GM18526 (cell line): ENCODE data around the gene GMPPA.

Source experiments
- POLR2A ChIP-seq: IDR thresholded peaks from 3 replicates; pipeline ENCODE4 v1.6.1; 2011; ENCODE audit not compliant: insufficient read length; ENCODE audit errors: extremely low read depth

The GMPPA gene

DNA sequence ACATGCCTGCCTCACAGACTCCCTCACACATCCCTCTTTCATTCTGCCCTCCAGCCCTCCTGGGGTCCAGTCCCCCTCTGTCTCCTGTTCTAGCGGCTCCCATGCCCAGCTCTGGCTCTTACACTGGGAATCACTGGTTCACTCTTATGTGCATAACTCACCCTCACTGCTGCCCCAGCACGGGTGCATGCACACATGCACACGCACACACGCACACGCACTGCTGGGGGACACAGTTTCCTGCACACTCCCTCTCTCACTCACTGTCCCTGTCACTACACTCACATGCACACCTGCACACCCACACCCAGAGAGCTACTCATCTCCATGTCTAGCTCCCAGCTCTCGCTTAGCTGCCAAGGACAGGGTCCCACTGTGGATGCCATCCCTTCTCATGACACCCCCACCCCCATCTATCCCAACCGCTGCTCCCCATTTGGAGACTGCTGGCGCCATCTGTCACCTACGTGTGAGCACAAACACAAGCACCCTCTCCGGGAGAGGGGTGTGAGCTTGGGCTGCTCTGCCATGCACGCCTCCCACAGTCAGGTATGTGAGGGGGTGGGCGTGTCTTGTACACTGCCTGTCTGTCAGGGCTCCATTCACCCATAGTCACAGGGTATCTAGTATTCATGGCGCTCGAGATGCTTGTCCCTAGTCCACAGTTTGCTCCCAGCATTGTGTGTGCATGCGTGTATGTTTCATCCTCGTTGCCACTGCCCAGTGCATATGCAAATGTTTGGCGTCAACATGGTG lies 17.4 kb downstream of the GMPPA start:
- TF ChIP-seq POLR2A, result no peak

- TF ChIP-seq POLR2A, result no peak
Observed at GRCh38 chr2:219516888-219517287, 18.2 kb downstream of the GMPPA start.

GRCh38 chr2:219517954-219518778 lies 19.5 kb downstream of the GMPPA start:
- TF ChIP-seq POLR2A, result no peak

DNA sequence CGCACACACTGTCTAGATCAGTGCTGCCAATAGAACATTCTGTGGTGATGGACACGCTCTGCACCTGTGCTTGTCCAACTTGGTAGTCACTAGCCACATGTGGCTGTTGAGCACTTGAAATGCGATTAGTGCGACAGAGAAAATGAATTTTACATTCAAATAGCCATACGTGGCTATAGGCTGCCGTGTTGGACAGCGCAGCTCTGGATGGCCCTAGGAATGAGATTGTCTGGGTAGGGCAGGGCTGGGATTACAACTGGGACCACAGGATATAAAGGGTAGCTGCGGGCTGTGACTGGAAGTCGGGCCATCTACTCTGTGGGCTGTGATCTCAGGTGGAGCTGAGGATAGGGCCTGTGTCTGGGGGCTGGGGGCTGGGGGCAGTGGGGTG lies 20.8 kb downstream of the GMPPA start:
- TF ChIP-seq POLR2A, result no peak

DNA sequence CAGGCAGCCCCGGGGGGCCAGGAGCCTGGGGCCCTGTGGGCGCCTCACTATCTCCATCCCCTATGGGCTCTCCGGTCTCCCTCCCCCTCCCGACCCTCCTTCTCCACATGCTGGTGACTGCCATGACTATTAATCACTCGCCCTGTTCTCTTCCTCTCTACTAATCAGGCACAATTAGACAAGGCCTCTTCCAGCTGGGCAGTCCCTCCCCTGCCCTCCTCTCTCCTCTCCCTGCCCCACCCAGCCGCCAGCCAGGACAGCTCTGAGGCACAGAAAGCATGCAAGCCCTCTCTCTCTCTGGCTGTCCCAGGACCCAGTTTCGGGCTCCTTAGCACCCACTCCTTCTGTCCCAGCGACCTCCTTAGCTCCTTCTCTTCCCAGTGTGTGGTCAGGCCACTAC lies 21.4 kb downstream of the GMPPA start:
- no peak for TF ChIP-seq POLR2A

DNA sequence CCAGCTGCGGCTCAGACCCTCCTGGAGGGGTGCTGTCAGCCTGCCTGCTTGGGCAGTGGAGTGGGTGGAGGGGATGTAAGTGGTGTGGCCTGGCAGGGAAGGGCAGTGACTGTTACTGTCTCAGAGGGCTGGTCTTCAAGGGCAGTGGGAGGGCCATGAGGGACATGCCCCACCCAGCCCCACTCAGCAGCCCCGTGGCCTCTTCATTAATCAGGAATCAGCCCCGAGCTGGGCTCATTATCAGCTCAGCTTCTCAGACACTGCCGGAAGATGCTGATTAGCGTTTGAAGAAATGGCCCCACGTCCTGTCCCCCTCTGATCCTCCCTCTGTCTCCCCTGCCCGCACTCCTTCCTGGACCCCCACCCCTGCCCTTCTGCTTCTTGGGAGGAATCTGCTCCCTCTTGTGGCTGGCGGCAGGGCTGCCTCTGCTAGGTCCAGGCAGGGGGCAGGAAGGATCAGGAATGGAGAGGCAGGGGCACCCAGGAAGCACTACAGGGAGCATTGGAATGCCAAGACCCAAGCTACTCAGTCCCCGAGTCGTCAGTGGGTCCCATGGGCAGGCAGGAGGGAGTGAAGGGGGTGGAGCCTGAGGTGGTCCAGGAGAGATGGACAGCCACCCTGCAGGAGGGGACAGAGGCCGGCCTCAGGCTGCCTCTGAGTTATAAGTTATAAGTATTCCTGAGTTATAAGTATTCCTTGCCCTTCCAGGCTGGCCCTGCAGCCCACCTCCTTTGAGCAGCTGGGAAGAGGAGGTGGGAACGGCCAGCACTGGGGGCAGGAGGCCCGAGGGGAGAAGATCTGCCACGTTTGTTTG lies 22.6 kb downstream of the GMPPA start:
- no peak for TF ChIP-seq POLR2A

DNA sequence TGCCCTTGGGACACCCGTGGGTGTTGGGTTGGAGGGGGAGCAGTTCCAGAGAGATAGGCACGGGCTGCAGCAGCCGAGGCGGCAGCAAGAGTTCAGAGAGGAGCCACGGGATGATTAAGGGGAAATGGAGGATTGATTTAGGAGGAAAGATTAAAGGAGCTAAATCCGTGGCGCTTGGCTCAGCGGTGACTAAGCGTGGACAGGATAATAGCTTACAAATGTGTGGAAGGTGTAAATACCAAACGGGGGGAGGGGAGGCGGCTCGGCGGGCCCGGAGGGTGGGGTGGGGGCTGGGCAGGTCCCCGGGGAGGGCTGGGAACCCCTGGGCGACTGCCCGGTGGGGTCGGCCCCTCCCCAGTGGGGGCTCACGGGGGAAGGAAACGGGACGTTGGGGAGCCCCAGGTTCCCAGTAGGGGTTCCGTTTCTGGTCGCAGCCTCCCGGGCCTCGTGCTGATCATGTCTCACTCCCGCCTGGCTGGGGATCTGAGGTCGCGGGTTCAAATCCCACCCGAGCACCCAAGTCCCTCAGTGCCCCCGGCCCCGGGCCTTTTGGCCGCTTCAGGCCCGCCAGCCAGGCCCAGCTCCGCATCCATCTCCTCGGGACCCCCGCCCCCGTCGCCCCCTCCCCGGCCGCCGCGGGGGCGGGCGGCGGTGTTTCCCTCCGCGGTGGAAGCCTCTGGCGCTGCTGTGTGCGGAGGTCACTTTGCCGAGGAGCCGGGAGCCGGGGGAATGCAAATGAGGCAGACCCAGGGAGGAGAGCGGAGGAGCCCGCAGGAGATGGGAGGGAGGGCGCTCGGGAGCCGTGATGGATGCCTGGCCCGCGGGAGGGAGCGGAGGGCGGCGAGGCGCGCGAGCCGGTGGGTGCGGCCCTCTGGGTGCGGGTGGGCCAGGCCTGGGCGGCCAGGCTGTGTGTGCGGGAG lies 23.7 kb downstream of the GMPPA start:
- no peak for TF ChIP-seq POLR2A

DNA sequence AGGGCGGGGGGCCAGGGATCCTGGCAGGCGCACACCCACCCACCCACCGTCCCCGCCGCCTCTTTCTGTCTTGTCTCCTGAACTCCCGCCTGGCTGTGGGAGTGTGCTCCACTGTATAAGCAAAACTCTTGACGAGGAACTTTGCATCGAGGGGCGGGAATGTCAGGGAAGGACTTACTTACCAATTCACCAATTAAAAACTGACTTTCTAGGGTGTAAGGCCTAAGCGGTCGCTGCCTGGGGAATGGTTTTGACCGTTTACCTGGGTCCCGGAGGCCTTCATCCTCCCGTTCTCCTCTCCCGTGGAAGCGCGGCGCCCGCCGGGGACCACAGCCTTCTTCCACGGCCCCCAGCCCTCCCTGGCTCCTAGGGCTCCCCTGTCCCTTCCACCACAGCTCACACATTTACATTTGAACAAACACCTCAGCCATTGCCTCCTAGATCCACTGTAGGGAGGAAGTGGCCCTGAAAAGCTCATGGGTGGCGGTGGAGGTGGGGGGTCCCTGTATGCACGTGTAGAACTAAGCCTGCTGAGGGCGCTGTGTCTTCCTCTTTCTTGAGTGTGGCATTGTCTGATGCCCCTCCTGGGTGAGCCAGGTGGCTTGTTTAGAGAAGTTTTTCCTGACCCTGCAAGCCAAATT lies 24.5 kb downstream of the GMPPA start:
- TF ChIP-seq POLR2A, result no peak

GRCh38 chr2:219524817-219525216 lies 26.1 kb downstream of the GMPPA start:
- TF ChIP-seq POLR2A, result no peak

DNA sequence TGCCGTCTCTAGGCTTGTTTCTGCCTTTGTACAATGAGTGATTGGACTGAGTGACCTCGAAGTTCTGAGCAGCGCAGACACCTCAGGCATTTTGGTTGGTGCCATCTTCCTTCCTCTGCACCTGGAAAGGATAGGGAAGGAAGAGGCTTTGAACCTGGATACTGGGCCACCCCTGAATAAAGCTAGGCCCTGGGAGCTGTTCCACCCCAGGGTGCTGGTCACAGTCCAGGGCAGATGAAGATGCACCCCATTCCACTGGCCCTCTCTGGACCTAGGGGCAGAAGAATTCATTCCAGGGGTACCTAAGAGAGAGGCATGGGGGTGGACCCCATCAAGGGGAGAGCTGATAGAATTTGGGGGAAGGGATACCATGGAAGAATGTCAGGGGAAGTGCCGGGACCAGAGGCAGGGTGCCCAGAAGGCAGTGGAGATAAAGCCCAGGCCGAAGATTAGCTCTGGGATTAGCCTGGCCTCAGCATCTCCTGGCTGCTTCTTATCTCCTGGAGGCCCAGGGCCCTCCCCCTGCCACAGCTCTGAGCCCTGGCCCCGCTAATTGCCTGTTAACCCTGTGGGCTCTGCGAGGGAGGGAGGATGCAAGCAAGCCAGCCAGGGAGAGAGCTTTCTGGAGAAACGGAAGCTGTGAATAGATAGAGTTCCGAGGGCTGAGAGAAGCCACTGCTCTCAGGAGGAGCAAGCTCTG lies 27.0 kb downstream of the GMPPA start:
- no peak for TF ChIP-seq POLR2A

GRCh38 chr2:219526320-219527075 lies 27.8 kb downstream of the GMPPA start:
- TF ChIP-seq POLR2A, result no peak

DNA sequence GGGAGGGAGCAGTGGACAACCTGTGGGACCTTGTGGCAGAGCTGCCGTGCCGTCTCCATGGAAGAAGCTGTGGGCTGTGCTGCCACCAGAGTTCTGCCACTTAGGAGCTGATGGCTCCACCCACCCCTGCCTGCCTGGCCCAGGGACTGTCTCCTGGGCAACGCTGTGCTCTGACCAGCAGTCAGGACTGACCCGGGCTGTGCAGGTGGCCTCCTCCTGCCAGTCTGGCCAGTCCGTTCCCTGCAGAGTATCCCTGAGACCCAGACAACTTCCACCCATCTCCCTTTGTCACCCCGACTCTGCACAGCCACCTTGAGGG lies 28.3 kb downstream of the GMPPA start:
- no peak for TF ChIP-seq POLR2A

DNA sequence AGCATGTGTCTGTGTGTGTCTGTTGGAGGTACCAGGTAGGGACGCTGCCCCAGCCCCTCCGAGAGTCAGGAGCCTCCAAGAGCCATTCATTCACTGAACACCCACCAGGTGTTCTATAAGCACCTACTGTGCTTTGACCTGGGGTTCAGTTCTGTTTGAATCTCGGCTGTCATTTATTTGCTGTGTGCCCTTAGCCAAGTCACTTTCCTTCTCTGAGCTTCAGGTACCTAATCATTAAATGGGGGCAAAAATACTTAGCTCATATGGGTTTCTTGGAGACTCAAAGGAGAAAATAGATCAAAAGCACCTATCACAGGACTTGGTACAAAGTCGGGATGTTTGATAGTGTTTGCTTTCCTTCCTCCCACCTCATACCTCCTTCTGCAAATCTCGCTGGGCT lies 28.8 kb downstream of the GMPPA start:
- no peak for TF ChIP-seq POLR2A
